GF-D8 (cell line): Measurements from ENCODE around the gene ARMH1.

Experiments
- DNase-seq: peaks from one replicate; lab custom pipeline; 2025; lab: John Stamatoyannopoulos, UW

The ARMH1 gene

GRCh38 chr1:44670751-44671640 is 3.5 kb upstream of the ARMH1 start:
- DNase-seq = no peak

- DNase-seq = peak; percentile 98
Measured at GRCh38 chr1:44672254-44672955, 2.1 kb upstream of the ARMH1 start.

GRCh38 chr1:44672961-44673674 is 1.4 kb upstream of the ARMH1 start:
- no peak for DNase-seq

GRCh38 chr1:44673675-44674112 is 820 bp upstream of the ARMH1 start:
- no peak for DNase-seq

- no peak for DNase-seq
Measured at GRCh38 chr1:44675186-44675585, 672 bp downstream of the ARMH1 start.

- DNase-seq = peak; percentile 93
Measured at GRCh38 chr1:44676484-44677200, 2.1 kb downstream of the ARMH1 start.

GRCh38 chr1:44677201-44677766 is 2.8 kb downstream of the ARMH1 start:
- DNase-seq = peak; percentile 66

- DNase-seq = no peak
Measured at GRCh38 chr1:44678120-44678519, 3.6 kb downstream of the ARMH1 start.

- DNase-seq = no peak
Measured at GRCh38 chr1:44678626-44679025, 4.1 kb downstream of the ARMH1 start.

GRCh38 chr1:44679468-44679867 is 5.0 kb downstream of the ARMH1 start:
- DNase-seq = no peak

- DNase-seq = peak; percentile 17
Measured at GRCh38 chr1:44681905-44682882, 7.7 kb downstream of the ARMH1 start.

GRCh38 chr1:44682883-44683265 is 8.4 kb downstream of the ARMH1 start:
- no peak for DNase-seq

GRCh38 chr1:44684525-44684924 is 10.0 kb downstream of the ARMH1 start:
- peak; percentile 85 for DNase-seq

- no peak for DNase-seq
Measured at GRCh38 chr1:44685218-44685617, 10.7 kb downstream of the ARMH1 start.

- no peak for DNase-seq
Measured at GRCh38 chr1:44685881-44686280, 11.4 kb downstream of the ARMH1 start.

GRCh38 chr1:44688760-44689446 is 14.4 kb downstream of the ARMH1 start:
- DNase-seq = no peak

GRCh38 chr1:44689447-44689765 is 14.9 kb downstream of the ARMH1 start:
- DNase-seq = no peak

GRCh38 chr1:44693159-44693558 is 18.6 kb downstream of the ARMH1 start:
- peak; percentile 38 for DNase-seq

GRCh38 chr1:44693900-44694299 is 19.4 kb downstream of the ARMH1 start:
- DNase-seq = no peak
